ENCODE measurements around the gene OMD. TPM values are rescaled to one million over a fixed set of nuclear protein-coding genes. Genes with fewer than 3 reads are reported as not detected.
A peak's percentile ranks its signal among the peaks of the same experiment; 100 is the strongest.

Gene OMD
- total and polyA plus RNA-seq, 2 experiments from 2014 or later = not detected

GRCh38 chr9:92393686-92394085, 30.6 kb downstream of the OMD start:
- peak in 1 of 2 donors; percentile 35 for DNase-seq (ENCODE audit: low read depth in 1 of 2, low spot score in 1 of 2)
- no peaks in the 10 kb centered on the region for H3K27me3 ChIP-seq
- H3K4me3 ChIP-seq = no peak overlapping the region
- no peak overlapping the region for H3K27ac ChIP-seq
- H3K36me3 ChIP-seq = no peaks in the 10 kb centered on the region
- H3K9me3 ChIP-seq (ENCODE audit: low read depth) = no peaks in the 10 kb centered on the region
- no peak for TF ChIP-seq CTCF (IDR thresholded peaks at IDR 0.05; ENCODE audit: low read depth, low read length)
- no peaks in the 10 kb centered on the region for H3K4me1 ChIP-seq (ENCODE audit: low read depth)

GRCh38 chr9:92392690-92393089, 31.6 kb downstream of the OMD start:
- no peaks in the 10 kb centered on the region for H3K4me1 ChIP-seq (ENCODE audit: low read depth)
- no peak overlapping the region for H3K4me3 ChIP-seq
- no peak overlapping the region for H3K27ac ChIP-seq
- DNase-seq (ENCODE audit: low read depth in 1 of 2, low spot score in 1 of 2) = no peak
- no peaks in the 10 kb centered on the region for H3K9me3 ChIP-seq (ENCODE audit: low read depth)
- no peaks in the 10 kb centered on the region for H3K36me3 ChIP-seq
- TF ChIP-seq CTCF (IDR thresholded peaks at IDR 0.05; ENCODE audit: low read depth, low read length) = no peak
- no peaks in the 10 kb centered on the region for H3K27me3 ChIP-seq

- Histone ChIP-seq H3K4me1 (ENCODE audit: low read depth) (no peaks in the 10 kb centered on the region), H3K9me3 (ENCODE audit: low read depth) (no peaks in the 10 kb centered on the region), H3K27ac (no peak overlapping the region), H3K27me3 (no peaks in the 10 kb centered on the region), H3K4me3 (no peak overlapping the region), H3K36me3 (no peaks in the 10 kb centered on the region)
- no peak for DNase-seq (ENCODE audit: low read depth in 1 of 2, low spot score in 1 of 2)
- no peak for TF ChIP-seq CTCF (IDR thresholded peaks at IDR 0.05; ENCODE audit: low read depth, low read length)
Measured at GRCh38 chr9:92385953-92386352, 38.3 kb downstream of the OMD start.

- Histone ChIP-seq H3K27me3 (no peaks in the 10 kb centered on the region), H3K4me1 (ENCODE audit: low read depth) (no peaks in the 10 kb centered on the region), H3K27ac (no peak overlapping the region), H3K36me3 (no peaks in the 10 kb centered on the region), H3K9me3 (ENCODE audit: low read depth) (no peaks in the 10 kb centered on the region), H3K4me3 (no peak overlapping the region)
- DNase-seq (ENCODE audit: low read depth in 1 of 2, low spot score in 1 of 2) = no peak
- no peak for TF ChIP-seq CTCF (IDR thresholded peaks at IDR 0.05; ENCODE audit: low read depth, low read length)
Measured at GRCh38 chr9:92385477-92385876, 38.8 kb downstream of the OMD start.

GRCh38 chr9:92385001-92385400, 39.3 kb downstream of the OMD start:
- TF ChIP-seq CTCF (IDR thresholded peaks at IDR 0.05; ENCODE audit: low read depth, low read length) = no peak
- no peaks in the 10 kb centered on the region for H3K9me3 ChIP-seq (ENCODE audit: low read depth)
- H3K4me3 ChIP-seq = no peak overlapping the region
- no peak overlapping the region for H3K27ac ChIP-seq
- no peaks in the 10 kb centered on the region for H3K27me3 ChIP-seq
- peak in 1 of 2 donors; percentile 37 for DNase-seq (ENCODE audit: low read depth in 1 of 2, low spot score in 1 of 2)
- H3K4me1 ChIP-seq (ENCODE audit: low read depth) = no peaks in the 10 kb centered on the region
- no peaks in the 10 kb centered on the region for H3K36me3 ChIP-seq

GRCh38 chr9:92384375-92384774, 39.9 kb downstream of the OMD start:
- no peaks in the 10 kb centered on the region for H3K4me1 ChIP-seq (ENCODE audit: low read depth)
- DNase-seq (ENCODE audit: low read depth in 1 of 2, low spot score in 1 of 2) = no peak
- H3K36me3 ChIP-seq = no peaks in the 10 kb centered on the region
- H3K27me3 ChIP-seq = no peaks in the 10 kb centered on the region
- no peak overlapping the region for H3K27ac ChIP-seq
- TF ChIP-seq CTCF (IDR thresholded peaks at IDR 0.05; ENCODE audit: low read depth, low read length) = no peak
- H3K9me3 ChIP-seq (ENCODE audit: low read depth) = no peaks in the 10 kb centered on the region
- H3K4me3 ChIP-seq = no peak overlapping the region
